IMR-90 (cell line): ENCODE results near the gene ZNF521.
A peak's percentile ranks its signal among the peaks of the same experiment; 100 is the strongest.

Experiments
- CEBPB ChIP-seq: IDR thresholded peaks from 2 replicates; pipeline ENCODE4 v1.6.1; 2012; ENCODE audit warnings: low read depth, low read length, improper control_type of control experiment
- CHD1 ChIP-seq: IDR thresholded peaks from 2 replicates; pipeline ENCODE4 v1.6.1; 2012; ENCODE audit warnings: low read depth, low read length, improper control_type of control experiment
- FOS ChIP-seq: fragments of 150-350 bp; IDR thresholded peaks from 2 replicates; pipeline ENCODE4 v1.6.1; 2016; ENCODE audit warnings: low read depth, low read length
- MAFK ChIP-seq: IDR thresholded peaks from 2 replicates; pipeline ENCODE4 v1.6.1; 2012; ENCODE audit warnings: low read depth, low read length, improper control_type of control experiment
- MAZ ChIP-seq: IDR thresholded peaks from 2 replicates; pipeline ENCODE4 v1.6.1; 2012; ENCODE audit warnings: low read depth, mild to moderate bottlenecking, low read length, improper control_type of control experiment, moderate library complexity, borderline replicate concordance
- POLR2A ChIP-seq: IDR thresholded peaks from 2 replicates; pipeline ENCODE4 v1.6.1; 2012; ENCODE audit warnings: mild to moderate bottlenecking, low read depth, low read length
- RAD21 ChIP-seq: IDR thresholded peaks from 2 replicates; pipeline ENCODE4 v1.6.1; 2012; ENCODE audit warnings: low read length, improper control_type of control experiment
- RCOR1 ChIP-seq: IDR thresholded peaks from 2 replicates; pipeline ENCODE4 v1.6.1; 2012; ENCODE audit warnings: mild to moderate bottlenecking, low read length, improper control_type of control experiment; ENCODE audit not compliant: insufficient replicate concordance
- RFX5 ChIP-seq: IDR thresholded peaks from 2 replicates; pipeline ENCODE4 v1.8.0; 2012; ENCODE audit warnings: low read depth, mild to moderate bottlenecking, low read length, moderate library complexity
- TF ChIP-seq, protein P1 (sequence below): conservative IDR thresholded peaks from 2 replicates; pipeline ENCODE4 v1.5.1; 2012; ENCODE audit warnings: mild to moderate bottlenecking, low read depth, low read length, improper control_type of control experiment

- no peak for TF ChIP-seq POLR2A
- no peak for TF ChIP-seq RAD21
- TF ChIP-seq, protein P1, sequence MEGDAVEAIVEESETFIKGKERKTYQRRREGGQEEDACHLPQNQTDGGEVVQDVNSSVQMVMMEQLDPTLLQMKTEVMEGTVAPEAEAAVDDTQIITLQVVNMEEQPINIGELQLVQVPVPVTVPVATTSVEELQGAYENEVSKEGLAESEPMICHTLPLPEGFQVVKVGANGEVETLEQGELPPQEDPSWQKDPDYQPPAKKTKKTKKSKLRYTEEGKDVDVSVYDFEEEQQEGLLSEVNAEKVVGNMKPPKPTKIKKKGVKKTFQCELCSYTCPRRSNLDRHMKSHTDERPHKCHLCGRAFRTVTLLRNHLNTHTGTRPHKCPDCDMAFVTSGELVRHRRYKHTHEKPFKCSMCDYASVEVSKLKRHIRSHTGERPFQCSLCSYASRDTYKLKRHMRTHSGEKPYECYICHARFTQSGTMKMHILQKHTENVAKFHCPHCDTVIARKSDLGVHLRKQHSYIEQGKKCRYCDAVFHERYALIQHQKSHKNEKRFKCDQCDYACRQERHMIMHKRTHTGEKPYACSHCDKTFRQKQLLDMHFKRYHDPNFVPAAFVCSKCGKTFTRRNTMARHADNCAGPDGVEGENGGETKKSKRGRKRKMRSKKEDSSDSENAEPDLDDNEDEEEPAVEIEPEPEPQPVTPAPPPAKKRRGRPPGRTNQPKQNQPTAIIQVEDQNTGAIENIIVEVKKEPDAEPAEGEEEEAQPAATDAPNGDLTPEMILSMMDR, result no peak
- TF ChIP-seq CEBPB, result peak; percentile 50
- TF ChIP-seq CHD1, result no peak
- TF ChIP-seq FOS, result no peak
- no peak for TF ChIP-seq MAFK
- TF ChIP-seq RCOR1, result no peak
- no peak for TF ChIP-seq MAZ
- no peak for TF ChIP-seq RFX5
These were observed 106.9 kb downstream of the ZNF521 start for GRCh38 chr18:25244924-25245698.
